Measurements from ENCODE around the gene NRXN3.

The NRXN3 gene

GRCh38 chr14:78823035-78823434, 652.9 kb downstream of the NRXN3 start:
- DNase-seq (ENCODE audit: low read depth): no peak

- no peak for DNase-seq (ENCODE audit: low read depth)
Measured at GRCh38 chr14:78823516-78823915, 653.3 kb downstream of the NRXN3 start.

GRCh38 chr14:78829274-78829673, 659.1 kb downstream of the NRXN3 start:
- DNase-seq (ENCODE audit: low read depth): no peak

GRCh38 chr14:78834766-78835451, 664.7 kb downstream of the NRXN3 start:
- DNase-seq (ENCODE audit: low read depth): no peak

- no peak for DNase-seq (ENCODE audit: low read depth)
Measured at GRCh38 chr14:78835909-78836308, 665.7 kb downstream of the NRXN3 start.

GRCh38 chr14:78836777-78837176, 666.6 kb downstream of the NRXN3 start:
- DNase-seq (ENCODE audit: low read depth): no peak

- no peak for DNase-seq (ENCODE audit: low read depth)
Measured at GRCh38 chr14:78838959-78839358, 668.8 kb downstream of the NRXN3 start.

GRCh38 chr14:78840898-78841297, 670.7 kb downstream of the NRXN3 start:
- no peak for DNase-seq (ENCODE audit: low read depth)

- DNase-seq (ENCODE audit: low read depth): no peak
Measured at GRCh38 chr14:78847801-78848200, 677.6 kb downstream of the NRXN3 start.

GRCh38 chr14:78848234-78848820, 678.2 kb downstream of the NRXN3 start:
- DNase-seq (ENCODE audit: low read depth): no peak

GRCh38 chr14:78849952-78850351, 679.8 kb downstream of the NRXN3 start:
- no peak for DNase-seq (ENCODE audit: low read depth)

GRCh38 chr14:78851189-78851588, 681.0 kb downstream of the NRXN3 start:
- no peak for DNase-seq (ENCODE audit: low read depth)

- DNase-seq (ENCODE audit: low read depth): no peak
Measured at GRCh38 chr14:78852040-78852439, 681.9 kb downstream of the NRXN3 start.

- no peak for DNase-seq (ENCODE audit: low read depth)
Measured at GRCh38 chr14:78857974-78858373, 687.8 kb downstream of the NRXN3 start.

GRCh38 chr14:78863143-78863542, 693.0 kb downstream of the NRXN3 start:
- no peak for DNase-seq (ENCODE audit: low read depth)

GRCh38 chr14:78872837-78873236, 702.7 kb downstream of the NRXN3 start:
- DNase-seq (ENCODE audit: low read depth): no peak

GRCh38 chr14:78873581-78873980, 703.4 kb downstream of the NRXN3 start:
- DNase-seq (ENCODE audit: low read depth): no peak

- no peak for DNase-seq (ENCODE audit: low read depth)
Measured at GRCh38 chr14:78875049-78875448, 704.9 kb downstream of the NRXN3 start.

- no peak for DNase-seq (ENCODE audit: low read depth)
Measured at GRCh38 chr14:78885884-78886283, 715.7 kb downstream of the NRXN3 start.

GRCh38 chr14:78897443-78897842, 727.3 kb downstream of the NRXN3 start:
- DNase-seq (ENCODE audit: low read depth): no peak

GRCh38 chr14:78902010-78902623, 731.9 kb downstream of the NRXN3 start:
- no peak for DNase-seq (ENCODE audit: low read depth)

GRCh38 chr14:78904094-78904493, 733.9 kb downstream of the NRXN3 start:
- no peak for DNase-seq (ENCODE audit: low read depth)

- DNase-seq (ENCODE audit: low read depth): no peak
Measured at GRCh38 chr14:78917462-78917861, 747.3 kb downstream of the NRXN3 start.

GRCh38 chr14:78921856-78922255, 751.7 kb downstream of the NRXN3 start:
- DNase-seq (ENCODE audit: low read depth): no peak
